Ishikawa (cell line): ENCODE measurements around the gene FECH.

Experiments used
- CEBPB ChIP-seq: IDR thresholded peaks from 2 replicates; pipeline ENCODE4 v1.6.1; 2012
- CREB1 ChIP-seq: IDR thresholded peaks from 2 replicates; pipeline ENCODE4 v1.6.1; 2012; ENCODE audit warnings: low read depth
- EGR1 ChIP-seq: IDR thresholded peaks from 2 replicates; pipeline ENCODE4 v1.6.1; 2012
- EP300 ChIP-seq: IDR thresholded peaks from 2 replicates; pipeline ENCODE4 v1.6.1; 2012; ENCODE audit warnings: borderline replicate concordance
- FOXM1 ChIP-seq: IDR thresholded peaks from 2 replicates; pipeline ENCODE4 v1.6.1; 2012; ENCODE audit warnings: low read depth, borderline replicate concordance
- MAX ChIP-seq: IDR thresholded peaks from 2 replicates; pipeline ENCODE4 v1.6.1; 2012
- NFIC ChIP-seq: IDR thresholded peaks from 2 replicates; pipeline ENCODE4 v1.6.1; 2012
- RAD21 ChIP-seq: IDR thresholded peaks from 2 replicates; pipeline ENCODE4 v1.6.1; 2012; ENCODE audit warnings: low read depth
- REST ChIP-seq: IDR thresholded peaks from 2 replicates; pipeline ENCODE4 v1.6.1; 2012; ENCODE audit warnings: low read depth, mild to moderate bottlenecking
- TAF1 ChIP-seq: IDR thresholded peaks from 2 replicates; pipeline ENCODE4 v1.6.1; 2012; ENCODE audit warnings: low read depth, mild to moderate bottlenecking
- TCF12 ChIP-seq: IDR thresholded peaks from 2 replicates; pipeline ENCODE4 v1.6.1; 2012; ENCODE audit warnings: low read depth
- USF1 ChIP-seq: IDR thresholded peaks from 2 replicates; pipeline ENCODE4 v1.6.1; 2012
- YY1 ChIP-seq: IDR thresholded peaks from 2 replicates; pipeline ENCODE4 v1.6.1; 2012; ENCODE audit warnings: low read depth
- ZBTB7A ChIP-seq: IDR thresholded peaks from 2 replicates; pipeline ENCODE4 v1.6.1; 2012; ENCODE audit warnings: low read depth

GRCh38 chr18:57519668-57520424 is 66.7 kb downstream of the FECH start:
- TF ChIP-seq RAD21 (no peak), CEBPB (no peak), REST (no peak), NFIC (no peak), MAX (no peak), YY1 (no peak), TAF1 (no peak), EP300 (no peak), TCF12 (no peak), USF1 (no peak), EGR1 (no peak), FOXM1 (no peak), ZBTB7A (no peak), CREB1 (no peak)
